GM10266 (cell line): ENCODE results near the gene GSC2.

Experiments
- DNase-seq: peaks from one replicate; pipeline ENCODE4 v3.0.0; 2012; ENCODE audit errors: extremely low spot score
- TF ChIP-seq, protein P1 (sequence below): IDR thresholded peaks from 2 replicates; pipeline ENCODE4 v1.5.1; 2012; ENCODE audit warnings: mild to moderate bottlenecking, low read depth; ENCODE audit not compliant: control insufficient read depth, insufficient read depth; ENCODE audit errors: missing control alignments

Gene GSC2, protein sequence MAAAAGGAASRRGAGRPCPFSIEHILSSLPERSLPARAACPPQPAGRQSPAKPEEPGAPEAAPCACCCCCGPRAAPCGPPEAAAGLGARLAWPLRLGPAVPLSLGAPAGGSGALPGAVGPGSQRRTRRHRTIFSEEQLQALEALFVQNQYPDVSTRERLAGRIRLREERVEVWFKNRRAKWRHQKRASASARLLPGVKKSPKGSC

DNA sequence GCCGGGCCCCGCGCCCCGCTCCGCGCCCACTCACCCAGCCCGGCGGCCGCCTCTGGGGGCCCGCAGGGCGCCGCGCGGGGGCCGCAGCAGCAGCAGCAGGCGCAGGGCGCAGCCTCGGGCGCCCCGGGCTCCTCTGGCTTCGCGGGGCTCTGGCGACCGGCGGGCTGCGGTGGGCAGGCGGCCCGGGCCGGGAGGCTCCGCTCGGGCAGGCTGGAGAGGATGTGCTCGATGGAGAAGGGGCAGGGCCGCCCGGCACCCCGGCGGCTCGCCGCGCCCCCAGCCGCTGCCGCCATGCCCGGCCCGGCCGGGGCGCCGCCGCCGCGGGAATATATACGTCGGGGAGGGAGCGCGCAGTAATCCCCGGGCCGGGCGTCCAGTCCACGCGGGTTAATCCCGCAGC is at the start of gene GSC2:
TSS of gene GSC2 (minus strand) at position 302 of the 400 bp plus-strand sequence. CDS start at position 293, 9 bp downstream.
- TF ChIP-seq, protein P1, sequence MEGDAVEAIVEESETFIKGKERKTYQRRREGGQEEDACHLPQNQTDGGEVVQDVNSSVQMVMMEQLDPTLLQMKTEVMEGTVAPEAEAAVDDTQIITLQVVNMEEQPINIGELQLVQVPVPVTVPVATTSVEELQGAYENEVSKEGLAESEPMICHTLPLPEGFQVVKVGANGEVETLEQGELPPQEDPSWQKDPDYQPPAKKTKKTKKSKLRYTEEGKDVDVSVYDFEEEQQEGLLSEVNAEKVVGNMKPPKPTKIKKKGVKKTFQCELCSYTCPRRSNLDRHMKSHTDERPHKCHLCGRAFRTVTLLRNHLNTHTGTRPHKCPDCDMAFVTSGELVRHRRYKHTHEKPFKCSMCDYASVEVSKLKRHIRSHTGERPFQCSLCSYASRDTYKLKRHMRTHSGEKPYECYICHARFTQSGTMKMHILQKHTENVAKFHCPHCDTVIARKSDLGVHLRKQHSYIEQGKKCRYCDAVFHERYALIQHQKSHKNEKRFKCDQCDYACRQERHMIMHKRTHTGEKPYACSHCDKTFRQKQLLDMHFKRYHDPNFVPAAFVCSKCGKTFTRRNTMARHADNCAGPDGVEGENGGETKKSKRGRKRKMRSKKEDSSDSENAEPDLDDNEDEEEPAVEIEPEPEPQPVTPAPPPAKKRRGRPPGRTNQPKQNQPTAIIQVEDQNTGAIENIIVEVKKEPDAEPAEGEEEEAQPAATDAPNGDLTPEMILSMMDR: no peak
- DNase-seq: no peak

DNA sequence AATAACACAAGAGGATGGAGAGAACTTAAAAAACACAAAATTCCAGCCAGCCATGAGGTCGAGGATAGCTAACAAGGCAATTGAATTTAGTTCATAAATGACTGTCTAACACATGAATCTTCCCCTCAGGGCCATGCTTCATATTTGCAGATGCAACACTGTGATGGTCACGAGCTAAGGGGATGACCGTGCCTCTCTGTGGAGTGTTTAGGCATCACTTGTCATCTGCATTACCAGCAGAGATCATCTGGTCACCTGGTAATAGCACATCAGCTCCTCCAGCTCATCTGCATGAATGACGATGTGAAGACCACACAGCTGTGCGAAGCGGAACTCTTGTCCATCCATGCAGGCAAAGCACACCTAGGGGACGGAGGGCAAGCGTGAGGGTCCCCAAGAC is 49.4 kb upstream of the GSC2 start:
- TF ChIP-seq, protein P1: no peak

DNA sequence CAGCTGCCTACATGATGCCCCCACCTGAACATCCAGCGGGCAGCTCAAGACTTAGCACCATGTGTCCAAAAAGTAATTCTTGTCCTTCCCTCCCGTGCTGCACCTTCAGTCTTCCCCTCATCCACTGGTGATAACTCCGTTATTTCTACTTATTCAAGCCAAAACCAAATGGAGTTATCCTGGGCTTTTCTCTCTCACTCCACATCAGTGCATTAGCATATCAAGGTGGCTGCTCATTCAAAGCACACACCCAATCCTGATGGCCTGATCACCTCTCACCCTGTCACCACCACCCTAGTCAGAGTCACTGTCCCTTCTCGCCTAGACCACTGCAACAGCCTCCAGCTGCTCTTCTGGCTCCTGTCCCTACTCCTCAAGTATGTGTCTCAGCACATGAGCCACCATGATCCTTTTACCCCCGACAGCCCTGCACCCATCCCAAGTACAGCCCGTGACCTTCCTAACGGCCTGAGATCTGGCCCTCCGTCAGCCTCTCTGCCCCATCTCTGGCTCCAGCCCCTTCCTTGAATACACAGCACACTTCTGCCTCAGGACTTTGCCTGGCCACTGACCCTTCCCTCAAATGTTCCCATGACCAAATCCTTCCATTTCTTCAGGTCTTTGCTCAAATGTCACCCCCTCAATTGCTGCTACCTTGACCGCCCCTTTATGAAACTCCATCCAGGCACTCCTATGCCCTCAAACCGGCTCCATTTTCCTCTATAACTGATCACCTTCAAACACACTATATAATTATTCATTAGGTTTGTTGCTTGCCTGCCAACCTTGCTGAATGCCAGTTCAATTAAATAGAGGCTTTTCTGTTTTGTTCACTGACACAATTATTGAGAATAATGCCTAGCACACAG is 48.1 kb upstream of the GSC2 start:
- TF ChIP-seq, protein P1: no peak
- no peak for DNase-seq

More for the DNA sequence above, 49.4 kb upstream of the GSC2 start:
- no peak for DNase-seq

DNA sequence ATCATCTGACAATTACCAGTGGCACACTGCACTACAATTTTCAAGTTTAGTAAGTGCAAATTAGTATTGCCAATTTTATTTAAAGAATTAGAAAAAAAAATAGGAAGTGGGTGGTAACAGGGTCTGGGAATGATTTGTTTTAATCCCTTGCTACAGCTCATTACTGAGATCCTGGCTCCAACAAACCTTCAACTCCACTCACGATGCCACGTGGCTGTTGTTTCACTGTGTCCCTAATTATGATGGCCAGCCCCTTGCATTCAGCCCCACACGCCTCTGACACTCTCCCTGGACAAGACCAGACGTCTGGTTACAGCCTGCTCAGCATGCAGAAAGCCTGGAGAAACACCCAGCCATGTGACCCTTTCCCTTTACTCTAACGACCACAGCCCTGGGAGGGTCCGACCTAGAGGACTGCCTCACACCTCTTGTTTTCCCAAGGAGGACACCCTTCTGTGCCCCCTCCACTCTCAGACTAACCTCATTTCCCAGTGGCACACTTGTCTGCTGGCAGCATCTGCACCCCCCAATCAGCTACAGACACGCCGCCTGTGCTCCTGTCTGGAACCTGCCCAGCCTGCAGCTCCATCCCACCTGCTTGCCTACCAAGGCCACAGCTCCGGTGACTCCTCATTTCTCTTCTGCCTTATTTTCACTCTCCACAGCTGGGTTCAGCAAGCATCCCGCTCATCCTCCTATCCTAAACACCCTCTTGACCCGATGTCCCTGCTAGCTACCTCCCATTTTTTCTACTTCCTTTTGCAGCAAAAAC is 46.9 kb upstream of the GSC2 start:
- TF ChIP-seq, protein P1: no peak
- no peak for DNase-seq

DNA sequence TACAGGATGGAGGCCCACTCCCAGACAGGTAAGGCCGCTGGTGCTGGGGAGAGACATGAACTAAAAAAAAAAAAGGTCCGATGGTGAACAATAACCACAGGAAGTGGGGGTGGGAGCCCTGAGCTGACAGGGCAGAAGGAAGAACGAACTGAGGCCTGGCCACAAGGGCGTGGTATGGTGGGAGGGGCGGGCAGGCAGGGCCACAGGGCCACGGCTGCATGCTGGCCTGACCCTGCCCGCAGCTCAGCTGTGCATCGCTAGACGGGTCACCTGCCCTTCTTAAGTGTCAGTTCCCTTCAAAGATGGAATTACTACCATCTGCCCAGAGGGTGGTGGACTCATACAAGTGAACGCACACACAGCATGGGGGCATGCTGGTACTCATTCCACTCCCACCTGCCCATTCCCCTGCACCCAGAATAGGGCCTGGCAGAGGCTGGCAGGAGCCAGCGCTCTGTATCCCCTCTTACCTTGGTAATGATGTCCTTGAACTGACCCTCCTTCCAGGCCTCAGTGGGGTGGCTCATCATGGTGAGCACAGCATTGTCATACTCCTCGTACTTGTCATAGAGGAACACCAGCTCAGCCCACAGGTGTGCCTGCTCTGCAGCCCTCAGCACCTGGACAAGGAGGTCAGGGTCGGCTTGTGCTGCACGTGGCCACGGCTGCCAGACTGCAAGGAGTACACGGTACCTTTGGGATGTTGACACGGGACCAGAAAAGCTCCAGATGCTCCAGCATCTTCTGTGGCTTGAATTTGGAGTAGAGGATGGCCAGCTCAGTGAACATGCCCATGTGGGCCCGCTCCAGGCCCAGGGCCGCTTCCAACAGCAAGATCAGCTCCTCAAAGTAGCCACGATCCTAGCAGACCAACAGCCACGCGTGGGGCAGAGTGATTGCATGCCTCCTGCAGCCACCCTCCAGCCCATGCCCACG is 46.0 kb upstream of the GSC2 start:
- TF ChIP-seq, protein P1: no peak
- no peak for DNase-seq

DNA sequence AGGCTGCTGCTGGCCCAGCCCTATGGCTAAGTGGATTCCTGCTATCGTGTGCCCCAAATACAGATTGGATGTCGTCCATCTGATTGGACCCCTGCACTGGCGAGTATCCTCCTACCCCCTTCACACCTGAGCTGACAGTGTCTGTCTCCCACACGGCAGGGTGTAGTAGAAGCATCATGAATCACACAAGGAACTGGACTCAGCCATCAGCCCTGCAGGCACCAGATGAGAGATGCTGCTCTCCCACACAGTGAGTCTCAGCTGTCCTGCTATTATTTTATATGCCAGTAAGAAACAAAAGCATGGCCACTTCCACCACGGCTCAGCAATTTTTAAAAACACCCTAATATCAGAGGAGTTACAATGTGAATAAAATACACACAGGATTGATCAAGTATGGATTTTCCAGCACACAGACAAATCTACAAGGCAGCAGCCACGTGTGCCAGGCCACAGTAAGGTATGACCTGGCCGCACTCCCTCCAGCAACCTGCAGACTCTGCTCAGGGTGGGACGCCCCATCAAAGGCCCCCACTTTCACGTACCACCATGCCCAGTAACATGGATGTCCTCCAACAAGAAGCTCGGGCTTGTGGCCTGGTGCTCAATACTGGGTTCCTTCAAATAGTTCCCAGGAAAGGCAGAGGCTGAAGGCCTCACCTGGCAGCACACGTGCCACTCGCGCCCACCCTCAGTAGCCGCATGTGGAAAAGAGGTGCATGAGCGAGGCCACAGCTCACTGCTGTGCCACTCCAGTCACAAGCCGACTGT is 44.9 kb upstream of the GSC2 start:
- TF ChIP-seq, protein P1: no peak
- DNase-seq: no peak
